Hematopoietic multipotent progenitor cell treated with erythropoietin and hydrocortisone succinate and interleukin-3 and kit ligand, for 6 days (in vitro differentiated cells): ENCODE measurements around the gene MICAL3.

Experiments used
- DNase-seq: peaks from one replicate; pipeline ENCODE4 v3.0.0-alpha.2; 2015

The MICAL3 gene

GRCh38 chr22:17744430-17744829 is 279.9 kb downstream of the MICAL3 start:
- no peak for DNase-seq

DNA sequence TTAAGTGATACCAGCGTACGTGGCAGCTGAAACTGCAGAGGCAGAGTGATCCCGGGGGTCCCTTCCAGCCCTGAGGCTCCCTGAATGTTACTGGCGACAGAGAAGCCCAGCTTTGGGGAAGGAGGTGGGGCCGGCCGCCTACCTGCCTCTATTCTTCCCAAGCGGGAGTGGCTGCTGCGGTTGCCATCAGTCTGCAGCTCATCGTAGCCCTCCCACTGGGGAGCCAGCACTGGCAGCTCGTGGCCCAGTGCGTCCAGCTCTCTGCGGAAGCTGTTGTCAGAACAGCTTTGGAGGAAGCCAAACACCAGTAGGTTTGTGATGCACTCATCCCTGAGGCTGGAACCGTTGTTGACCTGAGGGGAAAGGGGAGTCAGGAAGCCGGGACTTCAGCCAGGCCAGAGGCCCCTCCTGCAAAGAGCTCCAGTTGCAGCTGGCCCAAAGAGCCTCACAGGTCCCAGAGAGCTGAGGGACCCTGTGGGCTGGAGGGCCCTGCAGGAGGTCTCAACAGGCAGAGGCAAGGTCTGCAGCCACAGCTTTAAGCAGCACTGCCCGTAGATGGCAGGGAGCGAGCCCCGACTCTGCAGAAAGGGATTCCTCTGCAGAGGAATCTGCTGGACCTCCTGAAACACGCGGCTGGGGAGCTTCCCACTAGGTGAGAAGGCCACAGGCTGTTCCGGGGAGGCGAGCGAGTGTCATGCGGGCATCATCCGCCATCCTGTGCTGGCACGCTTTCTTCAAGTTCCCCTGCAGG is 280.5 kb downstream of the MICAL3 start:
- DNase-seq = no peak

DNA sequence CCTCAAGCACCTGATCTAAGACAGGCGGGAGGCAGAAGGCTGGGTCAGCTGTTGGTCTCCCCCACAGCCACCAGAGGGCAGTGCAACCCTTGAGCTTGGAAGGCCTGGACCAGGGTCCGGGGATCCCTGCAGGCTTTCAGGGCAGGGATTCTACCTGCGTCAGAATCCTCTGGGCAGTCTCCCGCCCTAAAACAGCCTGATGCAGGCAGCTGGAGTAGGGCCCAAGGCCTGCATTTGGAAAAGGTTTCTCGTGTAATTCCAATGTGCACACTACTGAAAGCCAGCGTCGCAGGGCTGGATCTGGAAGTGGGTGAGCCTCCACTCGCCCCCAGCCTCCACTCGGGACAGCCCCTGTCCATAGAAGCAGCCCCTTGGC is 281.8 kb downstream of the MICAL3 start:
- peak; percentile 77 for DNase-seq

GRCh38 chr22:17741866-17742526 is 282.4 kb downstream of the MICAL3 start:
- DNase-seq = no peak

DNA sequence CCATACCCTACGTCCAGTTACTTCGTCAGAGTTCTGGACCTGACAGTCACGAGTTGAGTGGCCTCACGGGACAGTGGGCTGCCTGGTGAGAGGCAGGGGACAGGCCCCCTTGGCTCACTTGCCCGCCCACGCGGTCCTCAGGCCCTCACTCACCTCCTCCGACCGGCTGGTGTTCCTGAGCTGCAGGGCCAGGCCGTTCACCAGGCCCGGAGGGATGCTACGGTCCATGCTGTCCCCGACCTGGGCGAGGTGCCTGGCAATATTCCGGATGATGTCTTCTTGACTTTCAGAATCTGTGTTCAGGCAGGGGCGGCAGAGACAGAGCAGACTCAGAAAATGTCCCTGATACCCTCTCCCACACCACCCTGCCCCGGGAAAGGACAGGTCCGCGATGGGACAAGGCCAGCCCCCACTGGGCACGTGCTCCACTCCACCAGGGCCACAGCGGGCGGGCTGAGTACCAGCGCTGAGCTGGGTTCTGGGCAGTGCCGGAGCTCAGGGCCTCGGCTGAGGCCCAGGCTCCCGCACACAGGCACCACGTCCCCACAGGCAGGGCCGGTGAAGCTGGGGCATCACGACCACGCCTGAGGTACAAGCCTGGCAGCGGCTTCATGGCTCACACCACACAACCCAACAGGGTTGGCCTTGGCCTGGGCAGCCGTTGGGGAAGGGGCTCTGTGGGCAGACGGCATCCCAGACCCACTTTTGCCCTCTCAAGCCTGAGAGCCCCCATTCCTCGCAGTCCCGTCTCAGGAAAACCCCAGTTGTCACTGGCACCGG is 285.0 kb downstream of the MICAL3 start:
- no peak for DNase-seq

- DNase-seq = no peak
Observed at GRCh38 chr22:17738386-17739128, 285.8 kb downstream of the MICAL3 start.
